Keratinocyte (primary cell): Measurements from ENCODE around the gene BNIP5. TPM values are rescaled to one million over a fixed set of nuclear protein-coding genes. Genes with fewer than 3 reads are reported as not detected.

Experiments
- DNase-seq: peaks from one replicate; pipeline ENCODE4 v3.0.0-alpha.2; 2011; ENCODE audit warnings: low read depth, missing footprints, low spot score
- FAIRE-seq: peaks from 2 replicates; lab custom pipeline; 2011; peaks lifted over from hg19 to GRCh38; lab: Jason Lieb, UNC
- H2AFZ ChIP-seq: 2 replicates; pipeline ENCODE4 v1.6.0; 2012; ENCODE audit warnings: low read length, control low read depth, inconsistent platforms; ENCODE audit not compliant: control insufficient read depth
- H3K27ac ChIP-seq: 2 replicates; pipeline ENCODE4 v1.5.1; 2011; ENCODE audit warnings: low read length; ENCODE audit not compliant: control insufficient read depth, insufficient read depth
- H3K27me3 ChIP-seq: 3 replicates; pipeline ENCODE4 v1.6.0; 2011; ENCODE audit warnings: low read length; ENCODE audit not compliant: control insufficient read depth, insufficient read depth; ENCODE audit errors: extremely low read depth
- H3K36me3 ChIP-seq, 2 experiments: 2 replicates in 1 of 2; 3 replicates in 1 of 2; pipeline ENCODE4 v1.5.1; 2011; ENCODE audit warnings: low read length in 2 of 2, mild to moderate bottlenecking in 1 of 2; ENCODE audit not compliant: control insufficient read depth in 2 of 2, insufficient read depth in 2 of 2; ENCODE audit errors: extremely low read depth in 1 of 2
- H3K4me1 ChIP-seq: 3 replicates; pipeline ENCODE4 v1.5.1; 2011; ENCODE audit warnings: low read length; ENCODE audit not compliant: control insufficient read depth, insufficient read depth; ENCODE audit errors: extremely low read depth
- H3K4me2 ChIP-seq: 3 replicates; pipeline ENCODE4 v1.6.0; 2011; ENCODE audit warnings: low read depth, low read length; ENCODE audit not compliant: control insufficient read depth, insufficient read depth; ENCODE audit errors: extremely low read depth
- H3K4me3 ChIP-seq, 3 experiments: fragments of 200-600 bp in 1 of 3; sonication (generic) in 1 of 3; 2 replicates in 2 of 3; 3 replicates in 1 of 3; pipeline ENCODE4 v1.5.1; 2011 to 2016; ENCODE audit warnings: low read length in 3 of 3, mild to moderate bottlenecking in 3 of 3, control low read depth in 2 of 3, inconsistent platforms in 1 of 3, low read depth in 1 of 3, mixed read lengths in 1 of 3, mixed run types in 1 of 3, moderate library complexity in 1 of 3; ENCODE audit not compliant: control insufficient read depth in 2 of 3, insufficient read depth in 2 of 3; ENCODE audit errors: extremely low read depth in 1 of 3
- H3K79me2 ChIP-seq: 2 replicates; pipeline ENCODE4 v1.6.0; 2012; ENCODE audit warnings: low read length; ENCODE audit not compliant: control insufficient read depth, insufficient read depth
- H3K9ac ChIP-seq: 3 replicates; pipeline ENCODE4 v1.6.0; 2011; ENCODE audit warnings: low read length; ENCODE audit not compliant: control insufficient read depth, insufficient read depth; ENCODE audit errors: extremely low read depth
- H3K9me1 ChIP-seq: 3 replicates; pipeline ENCODE4 v1.6.0; 2011; ENCODE audit warnings: low read length; ENCODE audit not compliant: control insufficient read depth, insufficient read depth; ENCODE audit errors: extremely low read depth
- H3K9me3 ChIP-seq: 2 replicates; pipeline ENCODE4 v1.5.1; 2012; ENCODE audit warnings: low read depth, low read length; ENCODE audit not compliant: control insufficient read depth
- H4K20me1 ChIP-seq: 3 replicates; pipeline ENCODE4 v1.6.0; 2011; ENCODE audit warnings: low read length; ENCODE audit not compliant: control insufficient read depth, insufficient read depth; ENCODE audit errors: extremely low read depth
- EZH2 ChIP-seq: IDR thresholded peaks from one replicate; pipeline ENCODE4 v1.6.1; 2012; ENCODE audit warnings: inconsistent platforms, mild to moderate bottlenecking, low read length, moderate library complexity
- dilution Hi-C: fragments of 300-500 bp; cut with MboI; formaldehyde crosslinking; loops from one replicate; pipeline ENCODE4 v1.7.0; 2020; ENCODE audit warnings: low sequenced_read_pairs; ENCODE audit not compliant: extremely low pct_ligation_motif_present
- polyA plus RNA-seq, 5 experiments: library from polyadenylated mRNA; depleted of rRNA in 3 of 5; stranded (reverse) in 3 of 5; stranded (forward) in 1 of 5; unstranded in 1 of 5; fragments of >200 nt; gene quantifications; 1 replicate in 1 of 5; 2 replicates in 3 of 5; 3 replicates in 1 of 5; pipeline versions ENCODE4 v1.2.1 to v1.2.3, GENCODE V29; 2011 to 2012; ENCODE audit warnings: missing spikeins in 2 of 5, low read depth in 1 of 5, low replicate concordance in 1 of 5
- TF ChIP-seq, protein P1 (sequence below), 3 experiments: IDR thresholded peaks in 1 of 3; conservative IDR thresholded peaks in 1 of 3; optimal IDR thresholded peaks in 1 of 3; 2 replicates in 2 of 3; 3 replicates in 1 of 3; pipeline versions ENCODE3 to v1.5.1; 2011; ENCODE audit warnings: low read length in 3 of 3, mild to moderate bottlenecking in 3 of 3, moderate library complexity in 2 of 3, control low read depth in 1 of 3, inconsistent platforms in 1 of 3; ENCODE audit not compliant: insufficient read depth in 2 of 3; ENCODE audit errors: extremely low read depth in 1 of 3

The BNIP5 gene
- polyA plus RNA-seq, 1 donor (not counting 4 experiments of a cell fraction or from before 2014, with no cell fraction given) = not detected

DNA sequence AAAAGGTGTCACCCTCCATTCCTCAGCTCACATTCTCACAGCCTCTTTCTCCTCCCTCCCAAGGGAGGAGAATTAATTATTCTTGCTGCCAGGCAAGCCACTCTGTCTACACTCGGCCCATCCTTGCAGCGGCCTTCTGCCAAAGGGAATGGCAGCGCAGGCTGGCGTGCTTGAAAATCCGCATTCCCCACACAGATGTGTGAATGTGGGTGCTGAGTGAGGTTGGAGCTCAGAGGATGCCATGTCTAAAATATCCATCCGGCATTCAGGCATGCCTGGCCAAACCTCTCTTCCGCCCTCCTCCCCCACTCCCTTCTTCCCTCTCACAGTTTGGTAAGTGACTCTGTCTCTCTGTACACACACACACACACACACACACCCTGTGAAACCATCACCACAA lies 39.2 kb downstream of the BNIP5 start:
- Histone ChIP-seq H3K27ac (no peak overlapping the region), H3K9ac (no peak overlapping the region), H3K9me1 (no peaks in the 10 kb centered on the region), H2AFZ (peak overlapping the region; percentile 23), H3K9me3 (no peaks in the 10 kb centered on the region), H4K20me1 (no peaks in the 10 kb centered on the region), H3K4me2 (no peak overlapping the region), H3K4me1 (no peaks in the 10 kb centered on the region), H3K4me3 (no peak overlapping the region), H3K27me3 (peaks cover 5% of the 10 kb centered on the region), H3K79me2 (no peaks in the 10 kb centered on the region), H3K36me3 (no peaks in the 10 kb centered on the region)
- DNase-seq = no peak
- TF ChIP-seq EZH2 = no peak
- TF ChIP-seq, protein P1, sequence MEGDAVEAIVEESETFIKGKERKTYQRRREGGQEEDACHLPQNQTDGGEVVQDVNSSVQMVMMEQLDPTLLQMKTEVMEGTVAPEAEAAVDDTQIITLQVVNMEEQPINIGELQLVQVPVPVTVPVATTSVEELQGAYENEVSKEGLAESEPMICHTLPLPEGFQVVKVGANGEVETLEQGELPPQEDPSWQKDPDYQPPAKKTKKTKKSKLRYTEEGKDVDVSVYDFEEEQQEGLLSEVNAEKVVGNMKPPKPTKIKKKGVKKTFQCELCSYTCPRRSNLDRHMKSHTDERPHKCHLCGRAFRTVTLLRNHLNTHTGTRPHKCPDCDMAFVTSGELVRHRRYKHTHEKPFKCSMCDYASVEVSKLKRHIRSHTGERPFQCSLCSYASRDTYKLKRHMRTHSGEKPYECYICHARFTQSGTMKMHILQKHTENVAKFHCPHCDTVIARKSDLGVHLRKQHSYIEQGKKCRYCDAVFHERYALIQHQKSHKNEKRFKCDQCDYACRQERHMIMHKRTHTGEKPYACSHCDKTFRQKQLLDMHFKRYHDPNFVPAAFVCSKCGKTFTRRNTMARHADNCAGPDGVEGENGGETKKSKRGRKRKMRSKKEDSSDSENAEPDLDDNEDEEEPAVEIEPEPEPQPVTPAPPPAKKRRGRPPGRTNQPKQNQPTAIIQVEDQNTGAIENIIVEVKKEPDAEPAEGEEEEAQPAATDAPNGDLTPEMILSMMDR (optimal IDR thresholded peaks at IDR 0.05 in 1 of 3, IDR thresholded peaks at IDR 0.05 in 1 of 3, conservative IDR thresholded peaks at IDR 0.05 in 1 of 3; ENCODE audit: extremely low read depth in 1 of 3, insufficient read depth in 2 of 3, low read length in 3 of 3) = no peak
- no peak for FAIRE-seq
- dilution Hi-C loops = no loop called here

DNA sequence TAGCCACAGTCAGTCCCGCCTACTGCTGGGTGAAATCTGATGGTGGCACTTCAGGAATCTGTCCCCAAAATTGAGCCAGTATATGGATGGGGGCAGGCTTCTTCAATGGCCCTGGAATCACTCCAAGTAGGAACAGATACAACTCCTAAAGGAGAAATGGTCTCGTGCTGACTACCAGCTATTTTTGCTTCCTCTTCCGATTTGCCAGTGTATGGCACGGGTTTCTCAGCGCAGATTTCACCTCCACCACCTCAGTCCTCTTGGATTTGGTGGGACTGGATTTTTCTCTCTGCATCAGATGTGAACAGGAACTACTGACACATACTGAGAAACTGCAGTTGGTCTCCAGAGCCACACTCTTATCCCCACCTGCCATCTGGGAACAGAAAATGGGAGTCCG lies 39.6 kb downstream of the BNIP5 start:
- H3K36me3 ChIP-seq = no peaks in the 10 kb centered on the region
- dilution Hi-C loops = no loop called here
- no peak for FAIRE-seq

More for the DNA sequence above, 39.6 kb downstream of the BNIP5 start:
- no peak overlapping the region for H2AFZ ChIP-seq
- no peaks in the 10 kb centered on the region for H4K20me1 ChIP-seq
- no peak for TF ChIP-seq EZH2
- TF ChIP-seq, protein P1 (optimal IDR thresholded peaks at IDR 0.05 in 1 of 3, IDR thresholded peaks at IDR 0.05 in 1 of 3, conservative IDR thresholded peaks at IDR 0.05 in 1 of 3; ENCODE audit: extremely low read depth in 1 of 3, insufficient read depth in 2 of 3, low read length in 3 of 3) = no peak
- H3K79me2 ChIP-seq = no peaks in the 10 kb centered on the region
- no peak overlapping the region for H3K27ac ChIP-seq
- DNase-seq = no peak
- no peak overlapping the region for H3K4me2 ChIP-seq
- H3K9me3 ChIP-seq = no peaks in the 10 kb centered on the region
- H3K9me1 ChIP-seq = no peaks in the 10 kb centered on the region
- no peak overlapping the region for H3K4me3 ChIP-seq
- H3K27me3 ChIP-seq = peaks cover 5% of the 10 kb centered on the region
- no peaks in the 10 kb centered on the region for H3K4me1 ChIP-seq
- H3K9ac ChIP-seq = no peak overlapping the region
